IPS DF 6.9 (cell line): Measurements from ENCODE around the gene AASDHPPT.

Experiments
- DNase-seq: peaks from one replicate; pipeline ENCODE4 v3.0.0-alpha.2; 2013; ENCODE audit warnings: low read depth, low spot score
- H3K27ac ChIP-seq: one replicate; pipeline ENCODE4 v1.5.1; 2013; ENCODE audit warnings: low read length, control low read depth
- H3K27me3 ChIP-seq: 2 replicates; pipeline ENCODE4 v1.6.1; 2013; ENCODE audit warnings: mild to moderate bottlenecking, low read length; ENCODE audit not compliant: control insufficient read depth, insufficient read depth
- H3K36me3 ChIP-seq: 2 replicates; pipeline ENCODE4 v1.6.1; 2013; ENCODE audit warnings: low read length; ENCODE audit not compliant: control insufficient read depth, insufficient read depth
- H3K4me1 ChIP-seq: 2 replicates; pipeline ENCODE4 v1.6.1; 2013; ENCODE audit warnings: low read length; ENCODE audit not compliant: control insufficient read depth, insufficient read depth
- H3K4me3 ChIP-seq: 2 replicates; pipeline ENCODE4 v1.5.1; 2013; ENCODE audit warnings: mild to moderate bottlenecking, low read length
- H3K9me3 ChIP-seq: 2 replicates; pipeline ENCODE4 v1.6.1; 2013; ENCODE audit warnings: low read length, inconsistent platforms; ENCODE audit not compliant: control insufficient read depth, insufficient read depth
- WGBS: extraction: QIAGEN DNeasy Blood & Tissue Kit; methylation state at CpG from one replicate; pipeline ENCODE4 v1.1.7; 2013; ENCODE audit warnings: mixed read lengths, missing lambda C conversion rate; ENCODE audit not compliant: insufficient read length, insufficient coverage; 5-methylcytosine and 5-hydroxymethylcytosine counted together

The AASDHPPT gene

GRCh38 chr11:106086850-106087249 is 9.4 kb downstream of the AASDHPPT start:
- WGBS: no CpG with 5 or more reads among the region's 2 CpGs
- H3K27me3 ChIP-seq: no peaks in the 10 kb centered on the region
- no peaks in the 10 kb centered on the region for H3K9me3 ChIP-seq
- H3K27ac ChIP-seq: no peak overlapping the region
- H3K4me3 ChIP-seq: no peak overlapping the region
- no peaks in the 10 kb centered on the region for H3K4me1 ChIP-seq
- DNase-seq: no peak
- peaks cover 3% of the 10 kb centered on the region; the same call in 1 of the 2 replicates for H3K36me3 ChIP-seq

DNA sequence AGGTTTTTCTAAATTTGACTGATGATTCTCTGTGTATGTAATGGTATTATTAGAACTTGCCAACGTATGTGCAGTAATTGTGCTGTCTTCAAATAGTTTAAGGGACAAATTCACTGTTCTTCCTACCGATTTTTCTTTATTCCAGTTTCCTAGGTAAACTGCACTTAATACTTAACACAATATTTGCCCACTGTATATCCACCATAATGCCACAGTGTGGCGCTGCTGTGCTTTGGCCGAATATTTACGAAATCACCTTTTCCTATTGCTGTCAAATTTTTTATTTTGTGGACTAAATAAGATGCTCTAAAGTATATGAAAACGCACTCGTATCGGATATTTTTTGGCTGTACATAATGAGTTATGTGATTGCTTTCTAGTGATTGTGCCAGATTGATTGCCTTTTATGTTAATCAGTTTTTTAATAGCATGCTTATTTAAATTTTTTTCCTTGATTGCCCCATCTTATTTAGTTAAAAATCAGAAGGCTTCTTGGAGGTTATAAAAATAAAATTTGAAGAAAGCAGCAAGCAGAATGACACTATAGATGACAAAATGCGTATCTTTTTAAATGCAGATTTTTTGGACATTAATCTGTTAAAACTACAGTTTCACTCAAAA is 10.5 kb downstream of the AASDHPPT start:
- no peaks in the 10 kb centered on the region for H3K4me1 ChIP-seq
- H3K4me3 ChIP-seq: no peak overlapping the region
- no peaks in the 10 kb centered on the region for H3K9me3 ChIP-seq
- H3K36me3 ChIP-seq: peaks cover 3% of the 10 kb centered on the region; the same call in 1 of the 2 replicates
- no peak for DNase-seq
- H3K27ac ChIP-seq: no peak overlapping the region
- no peaks in the 10 kb centered on the region for H3K27me3 ChIP-seq
- WGBS: no CpG with 5 or more reads among the region's 9 CpGs

DNA sequence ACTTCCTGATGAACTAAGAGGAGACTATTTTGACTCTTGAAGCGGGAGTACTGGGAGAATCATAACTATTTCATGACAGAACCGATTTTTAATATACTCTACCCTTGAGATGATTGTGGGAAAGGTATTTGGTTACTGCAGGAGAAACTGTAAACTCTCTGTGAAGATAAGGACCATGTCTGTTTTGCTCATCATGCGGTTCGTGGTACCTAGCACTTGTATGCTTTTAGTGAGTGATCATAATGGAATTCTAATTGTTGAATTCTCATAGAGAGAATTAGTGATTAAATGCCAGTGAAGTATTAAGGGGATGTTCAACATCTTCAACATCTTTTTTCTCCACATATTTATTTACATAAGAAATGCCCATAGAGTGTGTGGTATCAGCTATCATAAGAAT is 11.4 kb downstream of the AASDHPPT start:
- WGBS: no CpG with 5 or more reads among the region's 4 CpGs
- H3K27me3 ChIP-seq: no peaks in the 10 kb centered on the region

GRCh38 chr11:106091480-106092123 is 14.1 kb downstream of the AASDHPPT start:
- DNase-seq: no peak
- H3K36me3 ChIP-seq: peaks cover 3% of the 10 kb centered on the region; the same call in 1 of the 2 replicates

More for the DNA sequence above, 11.4 kb downstream of the AASDHPPT start:
- DNase-seq: no peak
- no peaks in the 10 kb centered on the region for H3K9me3 ChIP-seq
- no peak overlapping the region for H3K4me3 ChIP-seq
- peaks cover 3% of the 10 kb centered on the region; the same call in 1 of the 2 replicates for H3K36me3 ChIP-seq
- H3K4me1 ChIP-seq: no peaks in the 10 kb centered on the region
- no peak overlapping the region for H3K27ac ChIP-seq

DNA sequence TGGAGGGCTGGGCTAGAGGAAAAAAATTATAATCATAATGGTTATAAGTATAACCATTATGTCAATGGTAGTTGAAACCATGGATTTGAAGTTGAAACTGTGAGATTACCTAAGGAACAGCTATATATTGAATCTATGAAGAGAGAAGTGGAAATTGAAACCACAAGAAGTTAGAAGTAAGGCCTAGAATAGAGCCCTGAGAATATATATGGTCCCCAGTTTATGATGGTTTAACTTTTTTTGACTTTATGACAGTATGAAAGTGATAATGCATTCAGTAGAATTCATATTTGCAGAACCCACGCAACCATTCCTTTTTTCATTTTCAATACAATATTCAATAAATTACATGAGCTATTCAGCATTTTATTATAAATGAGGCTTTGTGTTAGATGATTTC is 15.0 kb downstream of the AASDHPPT start:
- no CpG with 5 or more reads among the region's 1 CpG for WGBS
- peaks cover 6% of the 10 kb centered on the region; the same call in 1 of the 2 replicates for H3K36me3 ChIP-seq
- H3K27me3 ChIP-seq: no peaks in the 10 kb centered on the region
- H3K27ac ChIP-seq: no peak overlapping the region
- no peak overlapping the region for H3K4me3 ChIP-seq
- no peaks in the 10 kb centered on the region for H3K4me1 ChIP-seq
- H3K9me3 ChIP-seq: no peaks in the 10 kb centered on the region
- DNase-seq: no peak

More at GRCh38 chr11:106091480-106092123, 14.1 kb downstream of the AASDHPPT start:
- H3K4me1 ChIP-seq: no peaks in the 10 kb centered on the region
- no peaks in the 10 kb centered on the region for H3K27me3 ChIP-seq
- H3K4me3 ChIP-seq: no peak overlapping the region
- H3K9me3 ChIP-seq: no peaks in the 10 kb centered on the region
- no CpG with 5 or more reads among the region's 3 CpGs for WGBS
- no peak overlapping the region for H3K27ac ChIP-seq

DNA sequence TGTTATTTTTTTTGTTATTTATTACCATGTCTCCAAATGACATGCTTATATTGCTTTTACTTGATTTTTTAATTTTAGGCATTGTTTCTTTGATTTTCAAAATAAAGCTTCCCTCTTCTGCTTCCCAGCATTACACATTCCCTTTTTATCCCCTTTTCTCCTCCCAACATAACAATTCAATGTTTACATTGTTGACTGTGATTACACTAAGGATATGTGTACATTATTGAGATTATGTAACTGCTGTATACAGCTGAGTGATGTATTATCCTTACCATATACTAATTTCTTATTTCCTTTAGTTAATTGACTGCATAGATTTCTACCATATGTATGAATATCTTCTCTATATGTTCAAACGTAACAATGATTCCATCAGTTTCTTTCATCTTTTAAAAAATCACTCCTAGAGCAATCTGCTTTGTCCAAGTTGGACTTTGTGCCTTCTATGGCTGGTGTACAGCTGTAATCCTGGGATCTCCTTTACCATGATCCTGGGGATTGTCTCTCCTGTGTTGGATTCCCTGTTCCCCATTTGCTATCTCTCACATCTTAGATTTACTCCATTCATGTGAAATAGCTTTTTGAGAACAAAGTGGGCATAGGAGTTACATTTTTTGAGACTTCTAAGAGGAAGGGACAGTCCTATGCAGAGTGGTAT is 21.6 kb downstream of the AASDHPPT start:
- no peaks in the 10 kb centered on the region for H3K27me3 ChIP-seq
- no CpG with 5 or more reads among the region's 1 CpG for WGBS
- H3K4me3 ChIP-seq: no peak overlapping the region
- peaks cover 3% of the 10 kb centered on the region; the same call in 1 of the 2 replicates for H3K36me3 ChIP-seq
- no peak for DNase-seq
- H3K4me1 ChIP-seq: peaks cover 2% of the 10 kb centered on the region; the same call in 1 of the 2 replicates
- no peak overlapping the region for H3K27ac ChIP-seq
- no peaks in the 10 kb centered on the region for H3K9me3 ChIP-seq

GRCh38 chr11:106101370-106101769 is 23.9 kb downstream of the AASDHPPT start:
- Histone ChIP-seq H3K4me3 (no peak overlapping the region), H3K27me3 (no peaks in the 10 kb centered on the region), H3K36me3 (peaks cover 3% of the 10 kb centered on the region; the same call in 1 of the 2 replicates), H3K9me3 (no peaks in the 10 kb centered on the region), H3K4me1 (peaks cover 2% of the 10 kb centered on the region; the same call in 1 of the 2 replicates), H3K27ac (no peak overlapping the region)
- WGBS: no CpG with 5 or more reads among the region's 3 CpGs
- no peak for DNase-seq

- DNase-seq: no peak
- H3K9me3 ChIP-seq: no peaks in the 10 kb centered on the region
- peaks cover 3% of the 10 kb centered on the region; the same call in 1 of the 2 replicates for H3K36me3 ChIP-seq
- no CpG with 5 or more reads among the region's 1 CpG for WGBS
- H3K4me1 ChIP-seq: peaks cover 2% of the 10 kb centered on the region; the same call in 1 of the 2 replicates
- no peak overlapping the region for H3K4me3 ChIP-seq
- no peak overlapping the region for H3K27ac ChIP-seq
- no peaks in the 10 kb centered on the region for H3K27me3 ChIP-seq
Observed at GRCh38 chr11:106101819-106102218, 24.4 kb downstream of the AASDHPPT start.

DNA sequence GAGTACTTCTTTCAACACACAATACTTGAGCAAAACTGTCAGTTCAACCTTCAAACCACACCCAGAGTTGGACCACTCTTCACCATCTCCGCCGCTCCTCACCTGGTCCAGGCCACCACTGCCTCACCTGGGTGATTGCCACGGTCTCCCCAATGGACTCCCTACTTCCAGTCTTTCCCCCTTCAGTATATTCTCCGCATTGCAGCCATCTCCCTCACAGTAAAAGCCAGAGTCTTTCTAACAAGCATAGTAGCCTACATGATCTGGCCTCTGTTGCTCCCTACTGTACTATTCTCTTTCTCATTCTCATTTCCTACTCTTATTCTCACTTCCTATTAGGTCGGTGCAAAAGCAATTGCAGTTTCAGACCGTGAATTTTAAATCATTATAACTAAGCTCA is 28.5 kb downstream of the AASDHPPT start:
- H3K9me3 ChIP-seq: no peaks in the 10 kb centered on the region
- no peak overlapping the region for H3K27ac ChIP-seq
- H3K27me3 ChIP-seq: no peaks in the 10 kb centered on the region
- no peaks in the 10 kb centered on the region for H3K36me3 ChIP-seq
- no peak for DNase-seq
- no CpG with 5 or more reads among the region's 6 CpGs for WGBS
- no peak overlapping the region for H3K4me3 ChIP-seq
- peaks cover 2% of the 10 kb centered on the region; the same call in 1 of the 2 replicates for H3K4me1 ChIP-seq

- no peak for DNase-seq
Observed at GRCh38 chr11:106121570-106122320, 44.3 kb downstream of the AASDHPPT start.

More at GRCh38 chr11:106121570-106122320, 44.3 kb downstream of the AASDHPPT start:
- Histone ChIP-seq H3K4me3 (no peak overlapping the region), H3K36me3 (no peaks in the 10 kb centered on the region), H3K9me3 (no peaks in the 10 kb centered on the region), H3K27ac (no peak overlapping the region), H3K4me1 (no peaks in the 10 kb centered on the region), H3K27me3 (no peaks in the 10 kb centered on the region)
- WGBS: 100% methylated on average over 1 of the region's 6 CpGs
